IgD-negative memory B cell (primary cell): ENCODE data around the gene WDR72. TPM values are rescaled to one million over a fixed set of nuclear protein-coding genes. Genes with fewer than 3 reads are reported as not detected.
"Not testable (repeated sequence)": the region's sequence is repeated elsewhere in the genome, so short reads cannot be mapped to it uniquely, and the experiment has no call there.

Experiments used
- H3K27ac Mint-ChIP-seq, 3 donors: one replicate each; pipeline ENCODE4 v1.8.0; 2020 to 2022; ENCODE audit warnings: mild to moderate bottlenecking in 3 of 3, mixed read lengths in 3 of 3, moderate library complexity in 1 of 3
- H3K27me3 Mint-ChIP-seq: one replicate; pipeline ENCODE4 v1.8.0; 2021; ENCODE audit warnings: mixed read lengths
- H3K36me3 Mint-ChIP-seq: one replicate; pipeline ENCODE4 v1.8.0; 2020; ENCODE audit warnings: mild to moderate bottlenecking, mixed read lengths
- H3K4me1 Mint-ChIP-seq, 3 donors: one replicate each; pipeline ENCODE4 v1.8.0; 2020 to 2022; ENCODE audit warnings: mixed read lengths in 3 of 3, mild to moderate bottlenecking in 1 of 3
- H3K4me3 Mint-ChIP-seq, 4 donors: one replicate each; pipeline ENCODE4 v1.8.0; 2020 to 2022; ENCODE audit warnings: mild to moderate bottlenecking in 4 of 4, mixed read lengths in 4 of 4, moderate library complexity in 3 of 4
- H3K9me3 Mint-ChIP-seq, 3 donors: one replicate each; pipeline ENCODE4 v1.8.0; 2020 to 2021; ENCODE audit warnings: mixed read lengths in 3 of 3, mild to moderate bottlenecking in 1 of 3
- polyA plus RNA-seq: library from polyadenylated mRNA; unstranded; fragments of 300-500 nt; fragmentation: Illumina TruSeq; gene quantifications from one replicate; pipeline ENCODE4 v1.2.3, GENCODE V29; 2021

WDR72 gene
- polyA plus RNA-seq: 0.04 TPM

DNA sequence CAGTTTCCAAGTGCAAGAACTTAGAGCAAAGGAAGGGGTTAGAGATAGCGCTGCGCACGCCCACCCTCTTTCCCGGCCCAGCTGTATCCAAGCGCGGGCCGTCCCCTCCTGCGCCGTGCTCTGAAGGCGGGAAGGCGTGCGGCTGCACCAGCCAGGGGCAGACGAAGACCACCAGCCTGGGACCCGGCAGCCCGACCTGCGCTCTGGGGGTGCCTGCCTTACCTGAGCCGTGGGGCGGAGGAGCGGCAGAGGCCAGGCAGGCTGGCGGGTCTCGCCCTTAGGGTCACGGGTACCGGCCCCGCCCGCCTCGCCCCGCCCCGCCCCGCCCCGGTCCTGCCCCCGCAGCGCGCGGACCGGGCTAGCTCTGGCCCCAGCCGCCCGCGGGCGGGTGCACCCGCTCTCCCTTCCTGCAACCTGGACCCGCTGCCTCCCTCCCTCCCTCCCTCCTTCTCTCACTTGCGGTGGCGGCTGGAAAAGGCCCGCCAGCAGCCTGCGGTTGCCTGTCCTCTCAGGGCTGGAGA lies at the start of gene WDR72:
Gene WDR72 (minus strand): TSS at position 253 of the 521 bp plus-strand sequence. CDS start 26,514 bp downstream, outside the sequence.
- H3K27me3 Mint-ChIP-seq: peaks cover 10% of the 10 kb centered on the region
- no peaks in the 10 kb centered on the region for H3K4me1 Mint-ChIP-seq
- peaks cover 2 to 9% (median 4%) of the 10 kb centered on the region in 3 donors for H3K9me3 Mint-ChIP-seq
- H3K27ac Mint-ChIP-seq: no peak within 1 kb of the TSS
- peak within 1 kb of the TSS in 2 of 4 donors; percentile 12 to 25 for H3K4me3 Mint-ChIP-seq
- peaks cover 2% of the 10 kb centered on the region for H3K36me3 Mint-ChIP-seq

DNA sequence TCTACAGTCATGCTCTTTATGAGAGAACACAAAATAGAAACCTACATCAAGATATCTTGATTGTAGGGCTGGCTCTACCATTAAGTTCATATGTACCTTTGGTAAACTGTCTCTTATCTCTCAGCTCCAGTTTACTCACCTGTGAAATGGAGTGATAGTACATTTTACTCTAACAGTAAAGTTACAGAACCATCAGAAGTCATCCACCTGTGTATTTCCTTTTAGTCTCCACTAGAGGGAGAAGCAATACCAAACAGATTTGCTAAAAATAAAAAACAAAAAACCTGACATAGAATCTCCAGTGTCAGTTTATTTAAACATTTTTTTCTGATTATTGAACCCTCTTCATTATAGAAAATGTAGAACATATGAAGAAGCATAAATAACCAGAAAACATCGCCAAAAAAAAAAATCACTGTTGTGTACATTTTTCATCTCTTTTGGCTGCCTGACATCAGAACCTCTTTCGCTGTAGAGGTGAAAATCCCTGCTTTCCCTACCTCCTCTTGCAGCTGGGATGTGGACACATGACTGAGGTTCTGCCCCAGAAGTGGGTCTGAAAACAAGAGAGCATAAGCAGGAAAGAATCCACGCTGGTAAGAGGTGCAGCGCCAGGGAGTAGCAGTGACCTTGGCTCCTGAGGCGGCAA lies 48.7 kb upstream of the WDR72 start:
- no peak overlapping the region for H3K4me3 Mint-ChIP-seq
- no peaks in the 10 kb centered on the region for H3K4me1 Mint-ChIP-seq
- H3K36me3 Mint-ChIP-seq: peaks cover 1% of the 10 kb centered on the region
- H3K27ac Mint-ChIP-seq: no peak overlapping the region
- no peaks in the 10 kb centered on the region for H3K27me3 Mint-ChIP-seq
- H3K9me3 Mint-ChIP-seq: peaks cover 0 to 4% (median 3%) of the 10 kb centered on the region in 3 donors

DNA sequence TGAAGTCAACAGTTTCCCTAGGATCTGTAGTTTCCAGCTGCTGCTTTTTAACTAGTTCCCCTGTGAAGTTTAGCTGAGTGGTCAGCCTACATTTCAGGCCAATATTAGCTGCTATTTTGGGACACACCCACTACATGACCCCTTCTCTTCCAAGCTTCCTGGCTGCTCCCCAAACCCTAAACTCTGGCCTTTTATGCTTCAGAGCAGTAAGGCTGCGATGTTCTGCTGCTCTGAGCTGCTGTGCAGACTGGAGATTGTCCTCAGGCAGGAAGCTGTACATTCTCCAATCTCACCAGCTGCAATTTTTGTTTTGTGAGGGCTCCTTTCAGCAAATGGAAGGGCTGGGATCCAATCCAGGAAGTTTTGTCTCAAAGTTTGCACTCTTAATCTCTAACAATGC lies 48.0 kb upstream of the WDR72 start:
- no peak overlapping the region for H3K27ac Mint-ChIP-seq
- H3K4me1 Mint-ChIP-seq: no peaks in the 10 kb centered on the region
- H3K36me3 Mint-ChIP-seq: peaks cover 1% of the 10 kb centered on the region
- peaks cover 0 to 5% (median 4%) of the 10 kb centered on the region in 3 donors for H3K9me3 Mint-ChIP-seq
- no peaks in the 10 kb centered on the region for H3K27me3 Mint-ChIP-seq
- no peak overlapping the region for H3K4me3 Mint-ChIP-seq

DNA sequence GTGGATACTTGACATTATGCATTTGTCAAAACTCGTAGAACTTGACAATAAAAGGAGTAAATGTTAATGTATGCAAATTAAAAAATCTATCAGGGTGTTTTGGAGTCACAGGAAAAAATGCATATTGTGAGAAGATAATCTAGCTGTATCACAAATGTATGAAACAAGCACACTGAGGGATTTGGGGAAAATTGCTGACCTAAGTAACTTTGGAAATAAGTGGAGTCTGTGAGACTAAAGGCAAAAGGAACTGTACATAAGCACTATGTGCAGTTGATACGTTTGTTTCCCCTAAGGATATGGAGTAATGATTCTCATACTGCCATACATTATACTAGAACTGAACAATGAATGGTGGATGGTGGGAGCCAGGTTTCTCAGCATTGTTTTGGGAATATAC lies 43.2 kb upstream of the WDR72 start:
- Mint-ChIP-seq H3K36me3 (peaks cover 1% of the 10 kb centered on the region), H3K9me3 (peaks cover 0 to 4% (median 1%) of the 10 kb centered on the region in 3 donors), H3K4me3 (no peak overlapping the region), H3K27ac (no peak overlapping the region), H3K27me3 (no peaks in the 10 kb centered on the region), H3K4me1 (no peaks in the 10 kb centered on the region)

DNA sequence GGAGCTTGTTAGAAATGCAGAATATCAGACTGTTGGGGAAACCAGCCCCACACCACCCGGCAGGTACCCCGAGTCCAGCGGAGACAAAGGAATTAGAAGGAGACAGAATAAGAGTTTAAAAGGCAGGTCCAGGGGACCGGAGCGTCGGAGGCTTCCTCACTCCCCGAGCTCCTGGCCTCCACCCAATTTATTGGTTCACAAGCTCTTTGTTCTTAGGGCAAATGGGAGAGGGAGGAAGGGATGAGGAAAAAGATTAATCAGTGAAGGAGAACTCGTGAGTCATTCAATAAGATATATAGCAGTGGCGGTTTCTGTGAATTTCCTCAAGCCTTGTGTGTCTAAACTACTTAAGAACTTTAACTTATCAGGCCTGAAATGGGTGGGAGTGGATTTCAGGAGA lies 32.1 kb upstream of the WDR72 start:
- no peaks in the 10 kb centered on the region for H3K4me1 Mint-ChIP-seq
- peaks cover 1% of the 10 kb centered on the region for H3K27me3 Mint-ChIP-seq
- peaks cover 2 to 6% (median 2%) of the 10 kb centered on the region in 3 donors for H3K9me3 Mint-ChIP-seq
- H3K4me3 Mint-ChIP-seq: no peak overlapping the region
- H3K27ac Mint-ChIP-seq: no peak overlapping the region
- H3K36me3 Mint-ChIP-seq: no peaks in the 10 kb centered on the region

DNA sequence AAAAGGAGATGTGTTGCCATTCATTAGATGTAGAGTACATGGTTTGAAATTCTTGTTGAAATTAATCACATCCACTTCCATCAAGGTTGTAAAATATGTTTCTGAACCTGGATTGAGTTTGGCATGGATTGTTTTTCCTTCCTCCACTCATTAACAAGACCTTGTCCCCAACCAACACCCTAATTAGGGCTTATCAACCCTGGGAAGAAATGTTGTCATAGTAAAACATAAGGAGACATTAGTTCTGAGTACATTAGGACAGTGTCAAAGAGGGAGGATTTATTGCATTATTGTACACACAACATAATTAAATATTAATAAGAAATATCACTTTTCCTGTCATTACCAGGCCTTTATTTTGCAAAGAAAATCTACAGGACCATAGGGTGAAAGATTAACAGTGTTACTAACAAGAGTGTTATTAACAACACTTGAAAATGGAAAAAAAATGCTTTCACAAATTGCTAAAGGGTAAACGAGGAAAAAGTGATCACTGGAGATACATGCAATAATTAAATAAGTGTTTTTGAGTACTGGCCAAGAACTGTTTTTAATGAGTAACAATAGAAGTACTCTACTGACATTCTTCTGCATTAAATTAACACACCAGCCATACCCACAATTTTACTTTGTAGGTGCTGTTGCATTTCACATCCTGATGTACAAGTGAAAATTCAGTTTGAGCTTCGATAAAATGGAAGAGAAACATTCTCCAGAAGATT lies 30.4 kb upstream of the WDR72 start:
- H3K27me3 Mint-ChIP-seq: peaks cover 1% of the 10 kb centered on the region
- no peak overlapping the region for H3K27ac Mint-ChIP-seq
- no peak overlapping the region for H3K4me3 Mint-ChIP-seq
- peaks cover 6 to 7% (median 6%) of the 10 kb centered on the region in 3 donors for H3K9me3 Mint-ChIP-seq
- H3K4me1 Mint-ChIP-seq: no peaks in the 10 kb centered on the region
- no peaks in the 10 kb centered on the region for H3K36me3 Mint-ChIP-seq

DNA sequence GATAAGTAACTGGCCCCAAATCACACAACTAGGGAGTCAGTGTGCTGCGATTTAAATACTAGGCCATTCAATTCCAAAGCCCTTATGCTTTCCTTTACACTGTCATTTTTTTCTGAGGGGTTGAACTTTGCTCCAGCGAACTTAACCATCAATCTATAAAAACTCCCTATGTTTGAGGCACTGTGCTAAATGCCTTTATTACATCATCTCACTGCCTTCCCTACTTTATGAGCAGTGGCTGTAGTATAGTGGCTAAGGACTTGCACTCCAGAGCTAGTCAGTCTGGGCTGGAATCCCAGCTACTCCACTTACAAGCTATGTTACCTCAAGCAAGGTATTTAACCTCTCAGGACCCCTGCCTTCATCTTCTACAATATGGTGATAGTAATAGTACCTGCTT lies 26.9 kb upstream of the WDR72 start:
- Mint-ChIP-seq H3K36me3 (no peaks in the 10 kb centered on the region), H3K4me1 (no peaks in the 10 kb centered on the region), H3K4me3 (no peak overlapping the region), H3K9me3 (peaks cover 8 to 12% (median 11%) of the 10 kb centered on the region in 3 donors), H3K27me3 (peaks cover 2% of the 10 kb centered on the region), H3K27ac (no peak overlapping the region)

DNA sequence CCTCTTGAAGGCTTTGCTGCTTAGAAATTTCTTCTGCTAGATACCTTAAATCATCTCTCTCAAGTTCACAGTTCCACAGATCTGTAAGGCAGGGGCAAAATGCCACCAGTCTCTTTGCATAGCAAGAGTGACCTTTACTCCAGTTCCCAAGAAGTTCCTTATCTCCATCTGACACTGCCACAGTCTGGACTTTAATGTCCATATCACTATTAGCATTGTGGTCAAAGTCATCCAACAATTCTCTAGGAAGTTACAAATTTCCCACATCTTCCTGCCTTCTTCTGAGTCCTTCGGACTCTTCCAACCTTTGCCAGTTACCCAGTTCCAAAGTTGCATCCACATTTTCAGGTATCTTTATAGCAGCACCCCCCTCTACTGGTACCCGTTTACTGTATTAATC lies 25.8 kb upstream of the WDR72 start:
- H3K4me1 Mint-ChIP-seq, H3K4me3 Mint-ChIP-seq, H3K27me3 Mint-ChIP-seq, H3K36me3 Mint-ChIP-seq, H3K27ac Mint-ChIP-seq: not testable (repeated sequence)
- peaks cover 11 to 16% (median 12%) of the 10 kb centered on the region in 3 donors for H3K9me3 Mint-ChIP-seq

DNA sequence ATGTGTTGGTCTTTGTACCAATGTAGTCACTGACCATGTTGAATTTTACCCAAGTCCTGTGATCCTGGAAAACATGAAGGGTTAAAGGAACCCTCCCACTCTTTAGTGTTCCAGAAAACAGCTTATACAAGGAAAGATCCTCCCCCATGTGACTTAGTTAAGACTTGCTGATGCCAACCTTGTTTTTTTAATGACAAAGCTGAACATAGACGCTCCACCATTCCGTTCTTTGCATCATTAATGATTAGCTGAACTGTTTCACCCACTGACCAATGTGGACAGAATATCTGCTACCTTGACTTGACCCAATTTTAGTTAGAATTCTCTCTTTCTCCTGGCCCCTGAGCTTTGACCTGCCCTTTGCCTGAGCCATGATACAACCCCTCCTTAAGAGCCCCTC lies 3.5 kb upstream of the WDR72 start:
- Mint-ChIP-seq H3K4me3 (no peak overlapping the region), H3K4me1 (no peaks in the 10 kb centered on the region), H3K27me3 (peaks cover 10% of the 10 kb centered on the region), H3K9me3 (peaks cover 2 to 11% (median 4%) of the 10 kb centered on the region in 3 donors), H3K36me3 (peaks cover 2% of the 10 kb centered on the region), H3K27ac (no peak overlapping the region)

DNA sequence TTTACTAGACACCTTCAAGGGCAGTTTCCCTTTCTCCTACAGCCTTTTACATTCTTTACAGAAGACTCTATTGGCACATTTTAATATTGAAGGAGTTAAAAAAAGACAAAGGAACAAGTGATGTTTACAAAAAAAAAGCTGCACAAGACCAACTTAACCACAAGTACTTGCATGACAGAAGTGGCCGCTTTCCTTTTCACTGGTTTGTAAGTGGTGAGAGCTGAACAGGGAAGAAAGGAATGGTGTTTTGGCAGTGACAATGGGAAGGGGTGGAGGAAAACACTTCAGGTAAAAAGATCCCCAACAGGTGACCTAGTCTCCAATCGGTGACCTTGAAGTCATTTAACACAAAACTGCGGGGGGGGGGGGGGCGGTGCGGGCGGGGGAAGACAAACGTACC lies 1.1 kb downstream of the WDR72 start:
- H3K4me3 Mint-ChIP-seq: no peak overlapping the region
- peaks cover 10% of the 10 kb centered on the region for H3K27me3 Mint-ChIP-seq
- no peaks in the 10 kb centered on the region for H3K4me1 Mint-ChIP-seq
- H3K27ac Mint-ChIP-seq: no peak overlapping the region
- peaks cover 2 to 9% (median 4%) of the 10 kb centered on the region in 3 donors for H3K9me3 Mint-ChIP-seq
- peaks cover 2% of the 10 kb centered on the region for H3K36me3 Mint-ChIP-seq

DNA sequence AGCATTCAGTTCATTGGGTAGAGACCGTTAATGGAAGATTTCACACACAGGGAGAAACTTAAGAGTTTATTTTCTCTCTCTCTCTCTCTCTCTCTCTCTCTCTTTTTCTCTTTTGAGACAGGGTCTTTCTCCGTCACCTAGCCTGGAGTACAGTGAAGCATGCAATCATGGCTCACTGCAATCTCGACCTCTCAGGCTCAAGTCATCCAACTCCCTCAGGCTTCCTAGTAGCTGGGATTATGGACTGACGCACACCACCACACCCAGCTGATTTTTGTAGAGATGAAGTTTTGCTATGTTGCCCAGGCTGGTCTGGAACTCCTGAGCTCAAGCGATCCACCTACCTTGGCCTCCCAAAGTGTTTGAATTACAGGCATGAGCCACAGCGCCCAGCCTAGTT lies 1.6 kb downstream of the WDR72 start:
- H3K36me3 Mint-ChIP-seq: no peaks in the 10 kb centered on the region
- H3K9me3 Mint-ChIP-seq: peaks cover 2 to 7% (median 4%) of the 10 kb centered on the region in 3 donors
- H3K4me3 Mint-ChIP-seq: no peak overlapping the region
- H3K4me1 Mint-ChIP-seq: no peaks in the 10 kb centered on the region
- peaks cover 10% of the 10 kb centered on the region for H3K27me3 Mint-ChIP-seq
- no peak overlapping the region for H3K27ac Mint-ChIP-seq

DNA sequence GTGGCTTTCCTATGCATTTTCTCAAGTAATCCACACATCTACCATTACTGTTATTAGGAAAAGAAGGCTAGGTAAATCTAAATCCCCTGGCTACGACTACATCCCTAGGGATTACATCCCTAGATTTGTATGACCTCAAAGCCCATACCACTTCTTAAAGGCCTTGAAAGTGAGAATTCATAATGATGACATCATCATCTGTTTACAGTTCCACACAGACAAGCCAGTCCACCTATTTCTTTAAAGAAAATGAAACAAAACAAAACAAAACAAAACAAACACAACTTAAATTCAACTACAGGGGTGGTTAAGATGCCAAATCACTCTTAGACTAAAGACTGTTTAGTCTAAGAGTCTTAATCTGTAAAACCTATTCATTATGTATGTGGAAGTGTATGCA lies 5.7 kb downstream of the WDR72 start:
- H3K4me3 Mint-ChIP-seq: no peak overlapping the region
- H3K27me3 Mint-ChIP-seq: no peaks in the 10 kb centered on the region
- H3K36me3 Mint-ChIP-seq: no peaks in the 10 kb centered on the region
- no peaks in the 10 kb centered on the region for H3K9me3 Mint-ChIP-seq
- no peaks in the 10 kb centered on the region for H3K4me1 Mint-ChIP-seq
- no peak overlapping the region for H3K27ac Mint-ChIP-seq

DNA sequence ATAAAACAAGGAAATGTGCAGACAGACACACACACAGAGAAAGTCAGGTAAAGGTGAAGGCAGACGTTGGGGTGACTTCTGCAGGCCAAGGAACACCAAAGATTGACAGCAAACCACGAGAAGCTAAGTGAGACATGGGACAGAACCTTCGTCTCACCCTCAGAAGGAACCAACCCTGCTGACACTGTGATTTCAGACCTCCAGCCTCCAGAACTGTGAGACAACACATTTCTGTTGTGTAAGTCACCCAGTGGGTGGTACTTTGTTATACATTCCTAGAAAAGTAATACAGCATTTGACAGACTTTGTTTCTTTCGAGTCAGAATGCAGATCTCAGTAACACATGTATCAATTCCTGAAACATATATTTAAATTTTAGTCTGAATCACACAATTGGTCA lies 7.1 kb downstream of the WDR72 start:
- no peak overlapping the region for H3K4me3 Mint-ChIP-seq

DNA sequence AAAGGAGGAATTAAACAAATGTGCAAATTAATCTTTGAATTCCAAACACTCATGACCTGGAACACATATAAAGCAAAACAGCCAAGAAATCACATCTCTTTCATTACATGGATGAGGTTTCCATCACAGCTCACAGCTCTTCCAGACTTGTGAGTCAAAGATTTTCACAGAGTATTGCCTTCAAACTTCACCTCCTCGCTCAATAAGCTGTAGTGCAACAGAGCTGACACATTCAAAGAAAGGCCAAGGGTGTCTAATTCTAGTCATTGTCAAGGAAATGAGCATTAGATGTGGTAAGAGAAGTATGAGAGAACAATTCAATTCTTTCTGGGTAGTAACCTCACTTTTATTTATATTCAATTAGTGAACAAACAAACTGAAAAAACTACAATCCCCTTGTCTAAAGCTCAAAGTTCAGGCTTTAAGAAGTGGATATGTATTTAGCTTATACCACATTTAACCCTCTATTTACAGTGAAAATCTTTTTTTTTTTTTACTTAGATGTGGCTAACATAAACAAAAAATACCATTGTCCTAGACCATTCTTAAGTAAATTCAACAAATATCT lies 11.9 kb downstream of the WDR72 start:
- Mint-ChIP-seq H3K27ac (no peak overlapping the region), H3K4me1 (peaks cover 0 to 1% (median 0%) of the 10 kb centered on the region in 3 donors), H3K4me3 (no peak overlapping the region)

More for the DNA sequence above, 7.1 kb downstream of the WDR72 start:
- Mint-ChIP-seq H3K27me3 (no peaks in the 10 kb centered on the region), H3K36me3 (no peaks in the 10 kb centered on the region), H3K9me3 (no peaks in the 10 kb centered on the region), H3K4me1 (no peaks in the 10 kb centered on the region), H3K27ac (no peak overlapping the region)

DNA sequence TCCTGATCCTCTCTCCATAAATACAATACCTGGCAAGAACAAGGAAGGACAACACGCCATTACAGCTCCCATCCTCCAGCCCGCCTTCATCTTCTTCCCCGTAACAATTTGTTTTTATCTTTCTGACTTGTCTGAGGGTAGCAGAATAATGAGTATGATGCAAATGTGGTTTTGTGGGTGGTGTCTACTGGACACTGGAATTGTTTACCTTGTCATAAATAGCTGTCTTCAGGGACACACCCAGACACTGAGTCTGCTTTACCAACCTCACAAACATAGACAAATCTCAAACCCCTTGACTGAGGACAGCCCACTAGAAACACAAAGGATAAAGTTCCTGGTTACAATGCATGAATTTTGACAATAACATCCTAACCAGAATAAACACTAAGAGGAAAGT lies 13.4 kb downstream of the WDR72 start:
- H3K27ac Mint-ChIP-seq: no peak overlapping the region
- no peaks in the 10 kb centered on the region for H3K9me3 Mint-ChIP-seq
- no peaks in the 10 kb centered on the region for H3K27me3 Mint-ChIP-seq
- H3K36me3 Mint-ChIP-seq: no peaks in the 10 kb centered on the region
- H3K4me1 Mint-ChIP-seq: peaks cover 0 to 1% (median 0%) of the 10 kb centered on the region in 3 donors
- H3K4me3 Mint-ChIP-seq: no peak overlapping the region

More for the DNA sequence above, 11.9 kb downstream of the WDR72 start:
- Mint-ChIP-seq H3K36me3 (no peaks in the 10 kb centered on the region), H3K27me3 (no peaks in the 10 kb centered on the region), H3K9me3 (no peaks in the 10 kb centered on the region)
